GM19193 (cell line): ENCODE results near the gene ETV3.

Source experiments
- POLR2A ChIP-seq: IDR thresholded peaks from 4 replicates; pipeline ENCODE4 v1.6.1; 2011; ENCODE audit not compliant: insufficient read depth, insufficient read length; ENCODE audit errors: extremely low read depth

ETV3 gene

GRCh38 chr1:157133426-157133825, 4.8 kb downstream of the ETV3 start:
- no peak for TF ChIP-seq POLR2A

- TF ChIP-seq POLR2A = no peak
These were observed 5.5 kb downstream of the ETV3 start for GRCh38 chr1:157132616-157133167.

- no peak for TF ChIP-seq POLR2A
These were observed 6.1 kb downstream of the ETV3 start for GRCh38 chr1:157132111-157132510.

- no peak for TF ChIP-seq POLR2A
These were observed 6.9 kb downstream of the ETV3 start for GRCh38 chr1:157131281-157131680.

DNA sequence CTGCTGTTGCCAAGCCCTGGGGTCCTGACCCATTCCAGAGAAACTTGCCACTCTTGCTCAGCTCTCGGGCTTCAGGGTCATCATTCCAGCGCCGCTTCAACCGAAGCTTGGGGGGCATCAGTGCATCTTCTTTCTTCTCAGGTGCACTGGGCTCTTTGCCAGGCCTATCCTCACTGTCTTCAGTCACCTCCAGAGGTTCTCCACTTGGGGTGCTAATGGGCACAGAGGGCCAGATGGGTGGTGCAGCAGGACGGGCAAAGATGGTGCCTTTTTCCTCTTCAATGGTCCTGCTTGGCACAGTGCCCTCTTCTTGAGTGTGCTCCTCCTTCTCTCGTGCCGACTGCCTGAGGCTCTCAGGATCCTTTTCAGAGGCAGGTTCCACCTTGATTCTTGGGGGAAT, 13.3 kb downstream of the ETV3 start:
- TF ChIP-seq POLR2A = no peak

- no peak for TF ChIP-seq POLR2A
These were observed 18.7 kb downstream of the ETV3 start for GRCh38 chr1:157119448-157119847.

- TF ChIP-seq POLR2A = no peak
These were observed 19.2 kb downstream of the ETV3 start for GRCh38 chr1:157119008-157119407.

DNA sequence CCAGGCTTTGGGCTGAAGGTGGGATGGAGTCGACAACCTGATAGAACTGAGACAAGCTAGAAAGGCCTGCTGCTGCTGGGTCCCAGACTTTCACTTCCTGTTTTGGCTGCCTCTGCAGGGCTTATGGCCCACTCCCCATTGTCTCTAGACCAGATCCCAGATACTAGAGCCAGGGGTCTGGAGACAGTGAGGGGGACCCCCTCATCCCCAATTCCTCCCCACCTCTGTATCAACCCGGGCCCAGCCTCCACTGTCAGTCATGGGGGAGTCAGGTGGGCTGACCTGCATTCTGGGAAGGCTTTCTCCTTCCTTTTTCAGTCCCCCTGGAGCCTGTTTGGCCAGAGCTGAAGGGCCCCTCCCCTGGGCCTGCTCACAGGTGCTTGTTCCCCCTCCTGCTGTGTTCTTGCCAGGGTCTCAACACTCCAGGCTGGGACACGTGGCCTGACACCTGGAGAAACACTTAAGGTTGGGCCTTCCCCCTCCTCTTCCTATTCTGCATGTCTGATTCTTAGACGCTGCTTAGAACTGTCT, 20.6 kb downstream of the ETV3 start:
- no peak for TF ChIP-seq POLR2A

DNA sequence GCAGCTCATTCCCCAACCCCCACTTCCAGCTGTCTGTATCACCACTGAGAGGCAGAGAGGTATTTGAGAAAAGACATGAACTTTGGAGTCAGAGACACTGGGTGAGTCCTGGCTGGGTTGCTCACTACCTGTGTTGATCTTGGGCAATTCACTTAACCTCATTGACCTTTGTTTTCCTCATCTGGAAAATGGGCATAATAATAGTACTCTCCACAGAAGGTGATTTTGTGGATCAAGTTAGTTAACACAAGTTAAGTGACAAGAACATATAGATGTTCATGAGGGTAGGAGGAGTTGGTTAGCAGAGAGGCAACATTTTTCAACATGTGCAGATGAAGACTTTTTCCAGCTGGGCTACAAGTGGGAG, 21.5 kb downstream of the ETV3 start:
- TF ChIP-seq POLR2A = no peak

DNA sequence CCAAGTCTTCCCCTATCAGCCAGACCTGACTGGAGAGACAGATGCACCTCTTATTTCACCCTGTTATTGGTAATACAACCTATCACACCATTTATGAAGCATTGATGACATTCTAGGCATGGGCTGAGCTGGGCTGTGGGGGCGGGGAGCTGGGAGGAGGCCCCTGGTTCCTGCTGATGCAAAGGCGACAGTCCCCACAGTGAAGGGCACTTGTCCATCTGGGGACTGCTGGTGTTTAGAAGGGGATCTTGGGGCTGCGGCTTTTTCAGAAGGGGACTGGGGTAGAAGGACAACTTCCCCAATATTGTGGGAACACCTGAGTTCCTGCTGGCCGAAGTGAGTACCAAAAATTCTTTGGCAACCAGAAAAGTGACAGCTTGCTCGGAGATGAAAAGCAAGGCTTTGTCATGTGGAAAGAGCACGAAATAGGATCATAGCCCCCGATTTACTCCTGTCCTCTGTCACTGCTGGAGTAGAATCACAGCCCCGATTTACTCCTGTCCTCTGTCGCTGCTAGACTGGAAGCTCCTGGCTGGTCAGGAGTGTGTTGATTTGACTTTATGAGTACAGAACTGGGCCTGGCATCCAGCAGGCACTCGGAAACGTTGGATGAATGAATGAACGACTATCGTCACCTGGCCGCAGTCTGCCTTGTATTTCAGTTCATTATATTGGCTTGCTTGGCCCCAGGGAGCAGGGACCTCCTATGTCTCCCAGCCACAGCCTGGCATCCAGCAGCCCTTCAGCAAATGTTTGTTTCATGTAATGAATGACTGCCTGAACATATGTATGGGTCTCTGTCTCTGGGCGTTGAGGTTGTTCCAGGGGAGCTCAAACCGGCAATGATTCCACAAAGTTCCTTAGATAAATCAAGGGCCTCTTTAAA, 22.1 kb downstream of the ETV3 start:
- TF ChIP-seq POLR2A = no peak

DNA sequence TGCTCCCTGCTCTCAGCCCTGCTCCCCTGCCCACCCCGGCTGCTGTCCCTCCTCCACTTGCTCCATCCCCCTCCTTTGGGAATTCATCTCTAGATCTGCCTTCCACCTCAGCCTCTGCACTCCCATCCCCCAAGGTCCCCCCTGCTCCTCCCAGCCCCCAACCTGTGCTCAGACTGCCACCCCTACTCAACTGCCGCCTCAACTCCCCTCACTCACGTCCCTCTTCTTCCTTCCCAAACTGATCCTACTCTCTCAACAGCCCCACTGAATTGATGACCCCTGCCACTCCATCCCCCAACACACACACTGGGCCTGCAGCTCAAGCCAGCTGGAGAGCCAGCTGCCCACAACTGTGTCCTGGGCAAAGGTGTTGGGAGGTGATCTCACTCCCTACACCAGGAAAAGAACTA, 22.8 kb downstream of the ETV3 start:
- TF ChIP-seq POLR2A = no peak

GRCh38 chr1:157114183-157115121, 23.7 kb downstream of the ETV3 start:
- TF ChIP-seq POLR2A = no peak

DNA sequence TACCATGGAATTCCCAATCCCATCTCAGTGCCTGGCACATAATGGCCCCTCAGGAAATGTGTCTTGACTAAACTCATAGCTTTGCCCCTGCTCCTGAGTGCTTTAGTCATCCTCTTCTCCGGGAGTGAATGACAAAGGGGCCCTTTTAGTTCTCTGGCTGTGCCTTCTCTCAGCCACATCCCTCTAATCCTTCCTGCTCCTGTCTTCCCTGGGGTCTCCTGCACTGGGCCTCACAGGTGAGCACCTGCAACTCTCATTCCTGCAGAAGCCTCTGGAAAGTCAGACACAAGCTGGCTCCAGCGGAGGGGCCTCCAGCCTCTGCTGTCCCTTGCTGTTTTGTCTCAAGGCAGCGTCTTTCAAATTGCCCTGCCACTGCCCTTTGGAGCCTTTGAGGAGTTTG, 24.6 kb downstream of the ETV3 start:
- TF ChIP-seq POLR2A = no peak

GRCh38 chr1:157113106-157113505, 25.1 kb downstream of the ETV3 start:
- no peak for TF ChIP-seq POLR2A
